ENCODE results near the gene PIGK.

The PIGK gene

DNA sequence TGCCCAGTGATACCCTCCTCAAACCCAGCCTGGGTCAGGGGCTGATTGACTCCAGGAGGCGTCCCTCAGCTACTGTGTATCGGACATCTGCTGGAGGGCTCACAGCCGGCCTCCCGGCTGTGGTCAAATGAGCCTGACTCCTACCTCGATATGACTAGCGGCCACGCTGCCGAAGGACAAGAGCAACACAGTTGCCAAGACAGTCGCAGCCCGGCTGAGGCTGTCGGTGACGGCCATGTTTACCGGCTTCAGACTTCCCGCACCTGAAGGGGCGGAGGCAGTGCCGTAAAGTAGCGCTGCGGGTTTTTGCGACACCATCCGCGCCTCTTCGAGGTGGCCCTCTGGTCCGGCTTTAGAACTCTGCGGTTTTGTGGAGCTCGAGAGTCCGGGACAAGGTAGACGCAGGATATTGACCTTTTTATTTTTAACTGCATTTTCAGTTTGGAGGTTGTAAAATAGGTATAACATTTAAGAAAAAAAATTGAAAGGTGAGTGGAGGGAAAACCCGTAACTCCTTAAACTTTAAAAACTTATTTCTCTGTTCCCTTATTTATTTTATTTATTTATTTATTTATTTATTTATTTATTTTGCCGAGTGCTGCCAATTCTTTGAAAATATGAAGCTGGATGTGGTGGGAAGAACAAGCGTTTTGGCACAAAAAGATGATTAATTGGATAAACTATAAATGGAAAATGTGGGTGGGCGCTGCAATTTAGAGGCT lies at the start of gene PIGK:
Gene PIGK (minus strand): TSS at position 265 of the 722 bp plus-strand sequence. CDS start 28 bp downstream, at position 237.
- H3K36me3 Mint-ChIP-seq = peaks cover 16% of the 10 kb centered on the region
- no peaks in the 10 kb centered on the region for H3K27me3 Mint-ChIP-seq
- peak within 1 kb of the TSS; percentile 98 for H3K27ac Mint-ChIP-seq
- H3K4me3 Mint-ChIP-seq = peak within 1 kb of the TSS; percentile 97
- peaks cover under 1% of the 10 kb centered on the region for H3K9me3 Mint-ChIP-seq
- peaks cover 51% of the 10 kb centered on the region for H3K4me1 Mint-ChIP-seq

DNA sequence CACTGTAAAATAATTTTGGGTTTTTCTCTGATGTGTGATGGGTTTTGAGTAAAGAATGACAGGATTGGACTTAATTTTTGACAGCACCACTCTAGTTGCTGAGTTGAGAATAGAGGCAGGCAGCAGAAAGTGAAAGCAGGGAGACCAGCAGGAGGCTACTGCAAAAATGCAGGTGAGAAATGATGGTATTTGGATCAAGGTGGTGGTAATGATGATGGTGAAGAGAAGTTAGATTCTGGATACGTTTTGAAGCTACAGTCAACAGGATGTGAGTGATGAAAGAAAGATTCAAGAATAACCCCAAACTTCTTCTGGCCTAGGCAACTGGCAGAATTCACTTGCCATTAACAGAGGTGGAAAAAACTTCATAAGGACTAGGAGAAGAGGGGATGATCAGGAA lies 47.8 kb upstream of the PIGK start:
- Mint-ChIP-seq H3K4me3 (no peak overlapping the region), H3K4me1 (peaks cover 12% of the 10 kb centered on the region), H3K36me3 (no peaks in the 10 kb centered on the region), H3K9me3 (no peaks in the 10 kb centered on the region), H3K27me3 (no peaks in the 10 kb centered on the region), H3K27ac (no peak overlapping the region)

DNA sequence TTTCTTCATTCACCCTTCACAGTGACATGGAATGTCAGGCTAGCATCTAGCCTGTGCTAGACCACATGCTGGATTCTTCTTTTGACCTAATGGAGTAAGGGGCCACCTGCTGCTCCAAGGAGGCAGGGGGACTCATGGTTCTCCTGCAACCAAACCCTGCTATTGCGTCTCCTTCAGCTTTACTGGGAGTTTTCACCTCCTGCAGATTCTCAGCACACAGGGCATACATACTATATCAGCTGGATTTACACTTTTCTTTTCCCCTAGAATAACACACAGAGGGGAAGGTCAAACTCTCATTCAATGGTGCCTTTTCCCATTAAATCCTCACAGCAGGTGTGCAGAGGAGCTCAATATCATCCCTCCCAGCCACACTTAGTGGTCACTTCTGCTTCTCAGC lies 46.0 kb upstream of the PIGK start:
- H3K36me3 Mint-ChIP-seq = no peaks in the 10 kb centered on the region
- H3K4me1 Mint-ChIP-seq = no peaks in the 10 kb centered on the region
- no peaks in the 10 kb centered on the region for H3K27me3 Mint-ChIP-seq
- H3K9me3 Mint-ChIP-seq = no peaks in the 10 kb centered on the region
- H3K4me3 Mint-ChIP-seq = no peak overlapping the region
- no peak overlapping the region for H3K27ac Mint-ChIP-seq

DNA sequence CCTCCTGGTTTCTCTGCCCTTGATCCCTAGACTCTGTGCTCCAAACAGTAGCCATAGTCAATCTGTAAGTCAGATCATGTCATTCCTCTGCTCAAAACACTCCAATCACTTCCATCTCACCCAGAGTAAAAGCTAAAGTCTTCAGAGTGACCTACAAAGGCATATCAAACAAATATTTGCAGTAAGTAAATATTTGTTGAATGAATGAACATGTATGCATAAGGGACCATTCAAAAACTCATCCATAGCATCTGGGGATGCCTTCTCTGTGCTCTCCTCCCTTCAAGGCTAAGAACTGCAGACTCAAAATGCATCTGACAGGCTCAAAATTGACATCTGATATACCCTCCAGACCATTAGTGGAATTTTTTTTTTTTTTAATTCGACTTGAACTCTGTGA lies 44.5 kb upstream of the PIGK start:
- no peaks in the 10 kb centered on the region for H3K9me3 Mint-ChIP-seq
- no peaks in the 10 kb centered on the region for H3K27me3 Mint-ChIP-seq
- H3K36me3 Mint-ChIP-seq = no peaks in the 10 kb centered on the region
- no peak overlapping the region for H3K4me3 Mint-ChIP-seq
- no peak overlapping the region for H3K27ac Mint-ChIP-seq
- no peaks in the 10 kb centered on the region for H3K4me1 Mint-ChIP-seq

DNA sequence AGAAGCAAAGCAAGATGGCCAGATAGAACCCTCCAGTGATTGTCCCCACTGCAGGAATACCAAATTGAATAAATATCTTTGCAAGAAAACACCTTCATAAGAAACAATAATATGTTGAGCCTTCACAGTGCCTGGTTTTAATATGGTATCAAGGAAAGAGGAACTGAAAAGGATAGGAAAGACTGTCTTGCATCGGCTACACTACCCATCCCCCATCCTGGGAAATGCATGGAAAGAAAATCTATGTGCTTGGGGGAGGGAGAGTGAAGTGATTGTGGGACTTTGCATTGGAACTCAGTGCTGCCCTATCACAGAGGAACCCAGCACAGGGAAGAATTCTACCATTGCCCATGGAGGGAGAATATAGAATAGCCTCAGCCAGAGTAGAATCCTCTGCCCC lies 34.0 kb upstream of the PIGK start:
- Mint-ChIP-seq H3K27ac (no peak overlapping the region), H3K9me3 (peaks cover 52% of the 10 kb centered on the region), H3K27me3 (no peaks in the 10 kb centered on the region), H3K36me3 (peaks cover 46% of the 10 kb centered on the region), H3K4me1 (peaks cover 15% of the 10 kb centered on the region), H3K4me3 (no peak overlapping the region)

DNA sequence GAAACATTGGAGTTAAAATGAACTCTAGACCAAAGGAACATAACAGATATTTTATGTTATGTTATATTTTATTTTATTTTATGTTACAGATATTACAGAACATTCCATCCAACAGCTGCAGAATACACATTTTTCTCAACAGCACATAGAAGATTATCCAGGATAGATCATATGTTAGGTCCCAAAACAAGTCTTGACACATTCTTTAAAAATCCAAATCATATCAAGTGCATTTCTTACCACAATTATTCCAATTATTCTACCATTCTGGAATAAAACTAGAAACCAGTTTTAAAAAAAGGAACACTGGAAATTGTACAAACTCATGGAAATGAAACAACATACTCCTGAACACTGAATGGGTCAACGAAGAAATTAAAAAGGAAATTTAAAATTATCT lies 30.9 kb upstream of the PIGK start:
- peaks cover 15% of the 10 kb centered on the region for H3K4me1 Mint-ChIP-seq
- H3K4me3 Mint-ChIP-seq = no peak overlapping the region
- H3K9me3 Mint-ChIP-seq = peaks cover 45% of the 10 kb centered on the region
- H3K27me3 Mint-ChIP-seq = no peaks in the 10 kb centered on the region
- H3K27ac Mint-ChIP-seq = no peak overlapping the region
- H3K36me3 Mint-ChIP-seq = peaks cover 48% of the 10 kb centered on the region

DNA sequence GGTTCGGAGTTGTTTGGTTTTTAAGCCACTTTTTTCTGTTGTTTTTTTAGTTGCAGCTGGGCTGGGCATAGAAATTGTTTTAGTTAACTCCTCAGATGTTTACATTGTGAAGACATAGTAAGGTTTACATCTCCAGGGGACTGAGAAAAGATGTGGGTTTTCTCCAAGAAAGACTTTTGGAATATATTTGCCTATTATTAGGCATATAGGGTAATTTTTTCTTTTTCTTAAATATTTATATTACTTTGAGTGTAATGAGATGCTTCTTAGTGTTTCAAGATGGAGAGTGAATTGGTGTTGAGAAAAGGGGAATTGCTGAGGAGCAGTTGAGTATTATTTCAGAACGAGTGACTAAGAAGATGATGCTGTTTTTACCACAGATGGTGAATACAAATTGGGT lies 26.6 kb upstream of the PIGK start:
- no peak overlapping the region for H3K4me3 Mint-ChIP-seq
- H3K4me1 Mint-ChIP-seq = peaks cover 15% of the 10 kb centered on the region
- H3K27me3 Mint-ChIP-seq = no peaks in the 10 kb centered on the region
- peaks cover 35% of the 10 kb centered on the region for H3K36me3 Mint-ChIP-seq
- H3K27ac Mint-ChIP-seq = no peak overlapping the region
- H3K9me3 Mint-ChIP-seq = peaks cover 28% of the 10 kb centered on the region

DNA sequence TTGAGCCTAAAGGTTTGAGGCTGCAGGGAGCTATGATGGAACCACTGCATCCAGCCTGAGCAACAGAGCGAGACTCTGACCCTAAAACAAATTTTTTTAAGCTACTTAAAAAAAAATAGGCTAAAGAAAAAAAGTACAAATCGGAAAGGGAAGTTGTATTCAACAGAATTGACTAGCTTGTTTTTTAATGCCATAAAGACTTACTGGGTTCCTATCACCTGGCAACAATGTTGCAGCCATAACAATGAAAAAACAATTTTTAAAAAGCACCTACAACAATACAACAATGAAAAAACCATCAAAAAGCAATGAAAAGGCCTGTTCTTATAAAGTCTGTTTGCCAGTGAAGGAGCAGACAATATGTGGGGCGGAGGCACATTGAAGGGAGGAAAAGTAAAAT lies 20.1 kb upstream of the PIGK start:
- no peak overlapping the region for H3K27ac Mint-ChIP-seq

DNA sequence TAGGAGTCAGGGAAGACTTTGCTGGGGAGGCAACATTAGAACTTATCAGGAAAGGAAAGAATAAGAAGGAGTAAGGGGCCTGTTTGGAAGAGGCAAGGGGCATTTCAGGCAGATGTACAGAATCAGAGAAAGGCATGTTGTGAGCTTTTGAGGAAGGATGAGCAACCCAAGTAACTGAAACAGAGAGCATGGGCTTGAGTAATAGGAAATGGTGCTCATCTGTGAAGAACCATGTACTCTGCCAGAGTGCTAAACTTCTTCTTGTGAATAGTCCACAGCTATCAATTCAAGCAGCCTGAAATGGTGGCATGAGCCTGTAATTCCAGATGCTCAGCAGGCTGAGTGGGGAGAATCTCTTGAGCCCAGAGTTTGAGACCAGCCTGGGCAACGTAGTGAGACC lies 19.2 kb upstream of the PIGK start:
- Mint-ChIP-seq H3K27me3 (no peaks in the 10 kb centered on the region), H3K4me1 (no peaks in the 10 kb centered on the region), H3K9me3 (peaks cover 8% of the 10 kb centered on the region), H3K36me3 (peaks cover 10% of the 10 kb centered on the region), H3K4me3 (no peak overlapping the region), H3K27ac (no peak overlapping the region)

More for the DNA sequence above, 20.1 kb upstream of the PIGK start:
- Mint-ChIP-seq H3K9me3 (peaks cover 10% of the 10 kb centered on the region), H3K4me1 (no peaks in the 10 kb centered on the region), H3K36me3 (peaks cover 11% of the 10 kb centered on the region), H3K27me3 (no peaks in the 10 kb centered on the region), H3K4me3 (no peak overlapping the region)

DNA sequence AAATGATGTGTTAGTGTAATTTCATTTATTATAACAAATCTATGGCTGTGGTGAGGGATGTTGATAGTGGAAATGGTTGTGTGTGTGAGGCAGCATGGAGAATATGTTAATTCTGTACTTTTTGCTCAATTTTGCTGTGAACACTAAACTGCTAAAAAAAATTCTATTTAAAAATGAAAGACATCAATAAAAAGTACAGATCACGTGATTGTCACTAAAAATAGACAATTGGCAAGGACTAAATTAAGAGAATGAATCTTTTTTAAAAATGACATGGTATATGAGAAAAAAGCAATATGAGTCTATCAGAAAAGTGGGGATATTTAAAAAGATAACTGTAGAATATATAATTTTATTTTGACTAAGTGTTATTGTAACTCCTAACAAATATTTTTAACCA lies 15.7 kb upstream of the PIGK start:
- no peaks in the 10 kb centered on the region for H3K4me1 Mint-ChIP-seq
- H3K27me3 Mint-ChIP-seq = no peaks in the 10 kb centered on the region
- peaks cover 8% of the 10 kb centered on the region for H3K9me3 Mint-ChIP-seq
- H3K27ac Mint-ChIP-seq = no peak overlapping the region
- H3K4me3 Mint-ChIP-seq = no peak overlapping the region
- H3K36me3 Mint-ChIP-seq = peaks cover 10% of the 10 kb centered on the region

DNA sequence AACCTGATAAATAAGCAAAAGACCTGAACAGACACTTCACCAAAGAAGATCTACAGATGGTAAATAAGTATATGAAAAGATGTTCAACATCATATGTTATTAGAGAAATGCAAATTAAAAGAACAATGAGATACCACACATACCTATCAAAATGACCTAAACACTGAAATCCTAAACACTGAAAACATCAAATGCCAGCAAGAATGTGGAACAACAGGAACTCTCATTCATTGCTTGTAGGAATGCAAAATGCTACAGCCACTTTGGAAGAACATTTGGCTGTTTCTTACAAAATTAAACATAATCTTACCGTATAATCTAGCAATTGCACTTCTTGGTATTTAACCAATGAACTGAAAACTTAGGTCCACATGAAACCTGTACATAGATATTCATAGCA lies 14.9 kb upstream of the PIGK start:
- no peak overlapping the region for H3K4me3 Mint-ChIP-seq
- H3K4me1 Mint-ChIP-seq = peaks cover 4% of the 10 kb centered on the region
- H3K9me3 Mint-ChIP-seq = peaks cover 8% of the 10 kb centered on the region
- peaks cover 10% of the 10 kb centered on the region for H3K36me3 Mint-ChIP-seq
- no peak overlapping the region for H3K27ac Mint-ChIP-seq
- no peaks in the 10 kb centered on the region for H3K27me3 Mint-ChIP-seq

DNA sequence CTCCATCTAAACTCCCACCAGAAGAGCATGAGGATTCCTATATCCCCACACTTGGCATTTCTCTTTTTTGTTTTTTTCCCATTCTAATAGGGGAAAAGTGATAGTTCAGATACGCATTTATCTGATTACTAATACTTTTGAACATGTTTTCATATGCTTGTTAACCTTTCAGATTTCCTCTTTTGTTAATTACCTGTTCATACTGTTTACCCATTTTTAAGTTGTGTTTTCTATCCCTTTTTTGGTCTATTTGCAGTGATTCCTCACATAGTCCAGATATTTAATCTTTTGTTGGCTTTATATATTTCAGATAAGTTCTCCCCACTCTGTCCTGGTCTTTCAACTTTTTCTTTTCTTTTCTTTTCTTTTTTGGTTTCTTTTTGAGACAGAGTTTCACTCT lies 13.6 kb upstream of the PIGK start:
- no peaks in the 10 kb centered on the region for H3K27me3 Mint-ChIP-seq
- peaks cover 11% of the 10 kb centered on the region for H3K36me3 Mint-ChIP-seq
- peaks cover 9% of the 10 kb centered on the region for H3K4me1 Mint-ChIP-seq
- H3K9me3 Mint-ChIP-seq = peaks cover 8% of the 10 kb centered on the region
- no peak overlapping the region for H3K4me3 Mint-ChIP-seq
- H3K27ac Mint-ChIP-seq = no peak overlapping the region

DNA sequence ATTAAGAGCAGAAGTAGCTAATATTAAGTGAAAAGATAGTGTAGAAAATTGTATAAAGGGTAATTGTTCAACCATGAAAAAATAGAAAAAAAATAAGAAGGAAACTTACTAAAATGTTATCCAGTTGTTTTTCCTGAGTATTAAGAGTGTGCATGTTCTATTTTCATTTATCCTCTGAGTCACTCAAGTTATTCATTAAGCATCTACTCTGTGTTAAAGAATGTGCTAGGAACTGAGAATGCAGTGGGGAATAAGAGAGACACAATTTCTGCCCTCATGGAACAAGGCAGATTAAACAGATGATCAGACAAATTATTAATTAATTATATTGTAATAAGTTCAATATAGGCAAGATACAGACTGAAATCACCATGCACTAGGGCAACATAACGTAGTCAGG lies 10.8 kb upstream of the PIGK start:
- Mint-ChIP-seq H3K27ac (no peak overlapping the region), H3K9me3 (peaks cover 8% of the 10 kb centered on the region), H3K36me3 (peaks cover 13% of the 10 kb centered on the region), H3K27me3 (no peaks in the 10 kb centered on the region), H3K4me1 (peaks cover 16% of the 10 kb centered on the region), H3K4me3 (no peak overlapping the region)

DNA sequence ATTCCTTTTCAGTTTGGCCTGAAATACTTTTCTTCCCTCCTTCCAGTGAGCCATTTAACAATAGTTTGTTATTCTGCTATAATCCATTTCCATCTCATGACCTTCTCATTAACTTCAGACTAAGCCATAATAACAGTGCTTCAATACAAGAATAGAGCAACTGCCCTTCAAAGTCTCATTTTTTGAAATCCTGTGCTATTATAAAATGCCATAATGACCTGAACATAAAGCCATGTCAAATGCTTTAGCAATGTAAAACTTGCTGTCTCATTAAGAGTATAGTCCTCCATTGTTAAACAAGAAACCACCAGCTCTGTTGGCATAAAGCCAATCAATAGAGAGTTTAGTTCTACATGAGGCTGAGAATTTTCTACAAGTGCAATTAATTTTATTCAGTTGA lies 9.6 kb upstream of the PIGK start:
- H3K27me3 Mint-ChIP-seq = no peaks in the 10 kb centered on the region
- H3K27ac Mint-ChIP-seq = no peak overlapping the region
- peaks cover 16% of the 10 kb centered on the region for H3K4me1 Mint-ChIP-seq
- H3K4me3 Mint-ChIP-seq = no peak overlapping the region
- peaks cover 16% of the 10 kb centered on the region for H3K36me3 Mint-ChIP-seq
- H3K9me3 Mint-ChIP-seq = peaks cover 5% of the 10 kb centered on the region

DNA sequence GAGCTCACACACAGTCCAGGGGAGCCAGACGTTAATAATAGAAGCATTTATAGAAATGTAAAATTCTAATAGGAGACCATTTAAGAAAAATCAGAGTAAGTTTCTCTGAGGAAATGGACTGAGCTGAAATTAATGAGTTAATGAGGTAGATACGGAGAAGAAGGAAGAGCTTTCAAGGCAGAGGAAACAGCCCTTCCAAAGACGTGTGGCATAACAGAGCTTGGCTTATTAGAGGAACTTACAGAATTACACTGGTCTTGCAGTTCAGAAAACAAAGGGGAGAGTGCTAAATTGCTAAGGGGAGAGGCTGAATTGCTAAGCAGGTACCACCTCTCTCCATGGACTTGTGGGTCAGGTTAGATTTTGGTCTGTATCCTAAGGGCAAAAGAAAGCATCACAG lies 8.2 kb upstream of the PIGK start:
- Mint-ChIP-seq H3K4me1 (peaks cover 16% of the 10 kb centered on the region), H3K9me3 (peaks cover 5% of the 10 kb centered on the region), H3K36me3 (peaks cover 19% of the 10 kb centered on the region), H3K27me3 (no peaks in the 10 kb centered on the region), H3K4me3 (no peak overlapping the region), H3K27ac (no peak overlapping the region)

DNA sequence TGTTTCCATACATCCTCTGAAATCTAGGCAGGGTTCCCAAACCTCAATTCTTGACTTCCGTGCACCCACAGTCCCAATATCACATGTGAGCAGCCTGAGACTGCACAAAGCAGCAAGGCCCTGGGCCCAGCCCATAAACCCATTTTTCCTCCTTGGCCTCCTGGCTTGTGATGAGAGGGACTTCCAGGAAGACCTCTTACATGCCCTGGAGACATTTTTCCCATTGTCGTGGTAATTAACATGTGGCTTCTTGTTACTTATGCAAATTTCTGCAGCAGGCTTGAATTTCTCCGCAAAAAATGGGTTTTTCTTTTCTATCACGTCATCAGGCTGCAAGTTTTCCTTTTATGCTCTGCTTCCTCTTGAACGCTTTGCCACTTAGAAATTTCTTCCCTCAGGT lies 3.3 kb upstream of the PIGK start:
- H3K27me3 Mint-ChIP-seq = no peaks in the 10 kb centered on the region

More for the DNA sequence above, 3.3 kb upstream of the PIGK start:
- Mint-ChIP-seq H3K9me3 (peaks cover 5% of the 10 kb centered on the region), H3K36me3 (peaks cover 19% of the 10 kb centered on the region), H3K4me1 (peaks cover 23% of the 10 kb centered on the region), H3K4me3 (no peak overlapping the region), H3K27ac (no peak overlapping the region)

Measured in activated naive CD4-positive, alpha-beta T cell treated with anti-CD3 and anti-CD28 coated beads, Interleukin-2, amount 50 U/mL, for 24 hours (primary cell).